ENCODE data around the gene ME2. TPM values are rescaled to one million over a fixed set of nuclear protein-coding genes. Genes with fewer than 3 reads are reported as not detected.
"Not testable (repeated sequence)": the region's sequence is repeated elsewhere in the genome, so short reads cannot be mapped to it uniquely, and the experiment has no call there.

The ME2 gene
- total RNA-seq, 1 experiment from 2014 or later, result 62.4 TPM

DNA sequence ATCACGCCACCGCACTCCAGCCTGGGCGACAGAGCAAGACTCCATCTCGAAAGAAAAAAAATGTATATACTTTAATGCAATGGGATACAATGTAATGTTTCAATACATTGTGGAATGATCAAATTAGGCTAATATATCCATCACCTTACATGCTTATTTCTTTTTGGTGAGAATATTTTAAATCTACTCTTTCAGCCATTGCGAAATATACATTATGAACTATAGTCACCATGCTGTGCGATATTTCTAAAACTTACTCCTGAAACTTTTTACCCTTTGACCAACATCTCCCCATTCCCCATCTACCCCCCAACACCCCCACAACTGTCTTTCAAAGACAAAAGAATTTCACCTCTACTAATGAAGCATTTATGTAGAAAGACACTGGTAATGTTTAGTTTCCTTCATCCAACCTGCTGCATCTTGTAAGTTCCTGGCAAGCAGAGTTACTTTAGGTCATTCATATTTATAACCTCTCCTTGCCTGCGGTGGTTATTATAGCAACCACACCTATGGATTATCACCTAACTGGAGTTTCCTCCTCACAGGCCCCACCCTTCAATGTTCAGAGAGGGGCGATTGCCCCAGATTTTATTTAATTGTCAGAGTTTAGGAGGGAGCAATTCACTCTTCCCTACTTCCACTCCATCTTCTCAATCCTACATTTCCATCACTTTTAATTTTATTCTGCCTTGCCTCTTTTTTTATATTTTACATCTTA, 1.2 kb upstream of the ME2 start:
- Histone ChIP-seq H3K27ac (no peak overlapping the region), H3K4me3 (peak overlapping the region; percentile 87), H3K4me1 (peaks cover 5% of the 10 kb centered on the region; the same call in 1 of the 2 replicates), H3K36me3 (no peaks in the 10 kb centered on the region), H3K27me3 (no peaks in the 10 kb centered on the region), H3K9me3 (replicated peaks) (no peaks in the 10 kb centered on the region)
- no peak for DNase-seq

DNA sequence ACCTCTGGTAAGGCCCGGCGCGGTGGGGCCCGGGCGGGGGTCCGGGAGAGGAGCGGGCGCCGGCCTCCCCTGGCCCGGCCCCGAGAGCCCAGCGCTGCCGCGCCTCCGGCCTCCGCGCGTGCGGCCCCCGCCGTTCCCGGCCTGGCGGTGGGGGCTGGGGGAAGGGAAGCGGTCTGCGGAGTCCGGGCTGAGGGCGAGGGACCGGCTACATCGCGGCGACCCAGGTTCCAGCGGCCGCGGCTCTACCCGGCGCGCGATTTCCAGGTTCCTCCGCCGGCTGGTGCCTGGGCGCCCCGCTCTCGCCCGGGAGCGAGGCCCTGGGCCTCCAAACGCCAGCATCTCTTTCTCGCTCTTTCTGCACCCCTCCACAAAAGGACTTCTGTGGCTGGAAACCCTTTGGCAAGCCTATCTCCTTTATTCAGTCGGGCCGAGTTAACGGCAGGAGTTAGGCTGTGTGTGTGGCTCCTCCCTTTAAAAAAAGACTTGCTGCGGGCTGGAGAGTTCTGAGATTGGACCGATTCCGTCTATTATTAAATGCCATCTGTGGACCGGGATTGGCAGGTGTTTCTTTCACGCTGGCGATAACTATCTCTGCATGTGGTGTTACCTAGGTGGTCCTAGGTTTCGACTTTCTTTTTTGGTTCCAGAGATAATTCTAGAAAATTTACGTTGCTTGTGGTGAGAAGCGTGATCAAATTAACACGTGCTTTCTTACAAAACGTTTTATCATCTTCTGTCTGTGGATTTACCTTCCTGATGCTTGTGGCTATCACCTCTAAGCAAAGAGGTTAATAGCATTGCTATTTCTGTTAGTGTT, 592 bp downstream of the ME2 start:
- Histone ChIP-seq H3K4me1 (peaks cover 5% of the 10 kb centered on the region; the same call in 1 of the 2 replicates), H3K27me3 (no peaks in the 10 kb centered on the region), H3K4me3 (peak overlapping the region; percentile 87), H3K36me3 (no peaks in the 10 kb centered on the region), H3K9me3 (replicated peaks) (no peaks in the 10 kb centered on the region), H3K27ac (peak overlapping the region; percentile 70)
- DNase-seq, result peak; percentile 33 to 57

DNA sequence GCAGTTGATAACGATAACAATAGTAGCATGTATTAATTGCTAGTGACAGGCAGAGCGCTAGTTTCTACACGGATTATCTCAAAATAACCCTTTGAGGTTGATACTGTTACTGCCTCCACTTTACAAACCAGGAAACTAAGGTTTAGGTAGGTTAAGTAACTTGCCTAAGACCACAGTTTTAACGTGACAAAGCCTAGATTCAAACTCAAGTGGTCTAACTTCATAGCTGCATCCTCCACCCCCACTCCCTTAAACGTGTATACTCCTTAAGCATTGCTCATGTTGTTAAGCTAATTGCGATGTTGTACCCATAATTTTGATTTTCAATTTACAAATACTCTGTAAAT, 1.2 kb downstream of the ME2 start:
- H3K9me3 ChIP-seq (replicated peaks), result no peaks in the 10 kb centered on the region
- H3K27me3 ChIP-seq, result no peaks in the 10 kb centered on the region
- DNase-seq, result no peak
- peaks cover 5% of the 10 kb centered on the region; the same call in 1 of the 2 replicates for H3K4me1 ChIP-seq
- peak overlapping the region; percentile 70 for H3K27ac ChIP-seq
- H3K4me3 ChIP-seq, result peak overlapping the region; percentile 87
- H3K36me3 ChIP-seq, result no peaks in the 10 kb centered on the region

DNA sequence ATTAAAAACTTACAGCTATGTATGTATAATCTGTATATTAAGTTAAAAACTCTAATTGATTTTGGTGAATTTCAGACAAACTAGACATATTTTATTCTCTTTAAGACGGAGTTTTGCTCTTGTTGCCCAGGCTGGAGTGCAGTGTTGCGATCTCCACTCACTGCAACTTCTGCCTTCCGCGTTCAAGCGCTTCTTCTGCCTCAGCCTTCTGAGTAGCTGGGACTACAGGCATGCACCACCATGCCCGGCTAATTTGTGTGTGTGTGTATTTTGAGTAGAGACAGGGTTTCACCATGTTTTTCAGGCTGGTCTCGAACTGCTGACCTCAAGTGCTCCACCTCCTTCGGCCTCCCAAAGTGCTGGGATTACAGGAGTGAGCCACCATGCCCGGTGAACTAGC, 2.0 kb downstream of the ME2 start:
- H3K27me3 ChIP-seq; H3K36me3 ChIP-seq; DNase-seq; H3K9me3 ChIP-seq (replicated peaks); H3K27ac ChIP-seq; H3K4me3 ChIP-seq; H3K4me1 ChIP-seq: not testable (repeated sequence)

DNA sequence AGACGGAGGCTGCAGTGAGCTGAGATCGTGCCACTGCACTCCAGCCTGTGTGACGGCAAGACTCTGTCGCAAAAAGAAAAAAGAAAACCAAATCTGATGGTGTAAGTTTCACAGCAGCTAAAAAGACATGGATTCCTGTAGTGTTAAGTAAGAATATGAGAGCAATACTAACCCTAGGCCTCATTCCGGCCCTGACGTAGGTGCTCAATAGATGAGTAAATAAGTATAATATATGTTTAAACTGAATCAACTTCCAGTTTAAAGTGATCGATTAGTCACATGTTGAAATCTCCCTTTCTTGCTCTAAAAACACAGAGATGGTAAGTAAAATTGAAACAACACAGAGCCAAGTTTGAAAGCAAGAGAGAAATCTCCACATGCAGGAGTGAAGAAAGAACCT, 8.0 kb downstream of the ME2 start:
- H3K9me3 ChIP-seq (replicated peaks), result no peaks in the 10 kb centered on the region
- no peaks in the 10 kb centered on the region for H3K27me3 ChIP-seq
- DNase-seq, result no peak
- no peak overlapping the region for H3K4me3 ChIP-seq
- no peak overlapping the region for H3K27ac ChIP-seq
- H3K4me1 ChIP-seq, result no peaks in the 10 kb centered on the region
- peaks cover 3% of the 10 kb centered on the region for H3K36me3 ChIP-seq

- Histone ChIP-seq H3K36me3 (peaks cover 6% of the 10 kb centered on the region), H3K4me3 (no peak overlapping the region), H3K27me3 (no peaks in the 10 kb centered on the region), H3K9me3 (replicated peaks) (no peaks in the 10 kb centered on the region), H3K27ac (no peak overlapping the region), H3K4me1 (peaks cover 4% of the 10 kb centered on the region; the same call in 1 of the 2 replicates)
- no peak for DNase-seq
Observed at GRCh38 chr18:50895350-50896045, 16.6 kb downstream of the ME2 start.

GRCh38 chr18:50896093-50896492, 17.2 kb downstream of the ME2 start:
- Histone ChIP-seq H3K27me3 (no peaks in the 10 kb centered on the region), H3K4me1 (peaks cover 4% of the 10 kb centered on the region; the same call in 1 of the 2 replicates), H3K27ac (no peak overlapping the region), H3K4me3 (no peak overlapping the region), H3K9me3 (replicated peaks) (no peaks in the 10 kb centered on the region), H3K36me3 (peaks cover 6% of the 10 kb centered on the region)
- DNase-seq, result no peak

- no peak for DNase-seq
- Histone ChIP-seq H3K4me3 (no peak overlapping the region), H3K9me3 (replicated peaks) (no peaks in the 10 kb centered on the region), H3K27ac (no peak overlapping the region), H3K27me3 (no peaks in the 10 kb centered on the region), H3K4me1 (peaks cover 4% of the 10 kb centered on the region; the same call in 1 of the 2 replicates), H3K36me3 (peaks cover 6% of the 10 kb centered on the region)
Observed at GRCh38 chr18:50898919-50899318, 20.0 kb downstream of the ME2 start.

DNA sequence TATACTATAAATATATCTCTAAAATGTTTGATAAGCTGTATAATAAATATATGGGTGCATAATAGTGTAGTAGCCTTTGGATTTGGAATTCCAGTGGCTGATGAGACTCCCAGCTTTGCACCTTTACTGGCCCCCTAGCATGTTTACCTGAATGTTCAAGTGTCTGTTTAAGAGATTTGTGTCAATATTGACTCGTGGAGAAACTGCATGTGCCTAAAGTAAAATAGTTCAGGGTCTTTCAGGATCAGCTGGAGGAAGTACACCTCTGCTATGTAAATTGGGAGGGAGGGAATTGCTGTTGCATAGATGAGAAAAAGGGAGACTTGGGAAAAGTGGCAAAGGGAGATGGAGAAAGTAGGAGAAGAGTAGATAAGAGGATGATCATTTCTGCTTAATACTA, 23.9 kb downstream of the ME2 start:
- H3K9me3 ChIP-seq (replicated peaks), result no peaks in the 10 kb centered on the region
- no peaks in the 10 kb centered on the region for H3K4me1 ChIP-seq
- no peak overlapping the region for H3K4me3 ChIP-seq
- peaks cover 4% of the 10 kb centered on the region for H3K36me3 ChIP-seq
- no peak overlapping the region for H3K27ac ChIP-seq
- no peaks in the 10 kb centered on the region for H3K27me3 ChIP-seq
- no peak for DNase-seq

- no peaks in the 10 kb centered on the region for H3K4me1 ChIP-seq
- no peaks in the 10 kb centered on the region for H3K9me3 ChIP-seq (replicated peaks)
- no peak overlapping the region for H3K4me3 ChIP-seq
- peaks cover 9% of the 10 kb centered on the region for H3K36me3 ChIP-seq
- no peak for DNase-seq
- H3K27ac ChIP-seq, result no peak overlapping the region
- no peaks in the 10 kb centered on the region for H3K27me3 ChIP-seq
Observed at GRCh38 chr18:50906843-50907242, 27.9 kb downstream of the ME2 start.

- no peaks in the 10 kb centered on the region for H3K27me3 ChIP-seq
- DNase-seq, result no peak
- no peaks in the 10 kb centered on the region for H3K9me3 ChIP-seq (replicated peaks)
- no peak overlapping the region for H3K27ac ChIP-seq
- no peak overlapping the region for H3K4me3 ChIP-seq
- H3K4me1 ChIP-seq, result no peaks in the 10 kb centered on the region
- peaks cover 12% of the 10 kb centered on the region for H3K36me3 ChIP-seq
Observed at GRCh38 chr18:50909261-50909660, 30.3 kb downstream of the ME2 start.

- H3K9me3 ChIP-seq (replicated peaks), result no peaks in the 10 kb centered on the region
- H3K36me3 ChIP-seq, result peaks cover 12% of the 10 kb centered on the region
- no peaks in the 10 kb centered on the region for H3K27me3 ChIP-seq
- no peak overlapping the region for H3K4me3 ChIP-seq
- H3K4me1 ChIP-seq, result no peaks in the 10 kb centered on the region
- no peak overlapping the region for H3K27ac ChIP-seq
- no peak for DNase-seq
Observed at GRCh38 chr18:50911006-50911405, 32.1 kb downstream of the ME2 start.

GRCh38 chr18:50917021-50917420, 38.1 kb downstream of the ME2 start:
- Histone ChIP-seq H3K36me3 (peaks cover 6% of the 10 kb centered on the region; the same call in 1 of the 2 replicates), H3K4me1 (no peaks in the 10 kb centered on the region), H3K4me3 (no peak overlapping the region), H3K27ac (no peak overlapping the region), H3K9me3 (replicated peaks) (no peaks in the 10 kb centered on the region), H3K27me3 (no peaks in the 10 kb centered on the region)
- DNase-seq, result no peak

GRCh38 chr18:50918153-50918552, 39.2 kb downstream of the ME2 start:
- no peak overlapping the region for H3K4me3 ChIP-seq
- H3K9me3 ChIP-seq (replicated peaks), result no peaks in the 10 kb centered on the region
- no peaks in the 10 kb centered on the region for H3K27me3 ChIP-seq
- peaks cover 6% of the 10 kb centered on the region; the same call in 1 of the 2 replicates for H3K36me3 ChIP-seq
- H3K27ac ChIP-seq, result no peak overlapping the region
- no peak for DNase-seq
- H3K4me1 ChIP-seq, result no peaks in the 10 kb centered on the region

- no peak overlapping the region for H3K4me3 ChIP-seq
- no peaks in the 10 kb centered on the region for H3K4me1 ChIP-seq
- no peak overlapping the region for H3K27ac ChIP-seq
- no peaks in the 10 kb centered on the region for H3K27me3 ChIP-seq
- H3K36me3 ChIP-seq, result peaks cover 25% of the 10 kb centered on the region
- DNase-seq, result no peak
- peaks cover 9% of the 10 kb centered on the region for H3K9me3 ChIP-seq (replicated peaks)
Observed at GRCh38 chr18:50924372-50924771, 45.5 kb downstream of the ME2 start.
